CD14-positive monocyte (primary cell): ENCODE data around the gene SERPINA5. TPM values are rescaled to one million over a fixed set of nuclear protein-coding genes. Genes with fewer than 3 reads are reported as not detected.

Experiments used
- DNase-seq, 3 donors: peaks; one replicate each; pipeline ENCODE4 v3.0.0-alpha.2; 2011 to 2022
- H2AFZ ChIP-seq: 2 replicates; pipeline ENCODE4 v1.6.0; 2012; ENCODE audit warnings: mild to moderate bottlenecking, low read depth, low read length, inconsistent platforms; ENCODE audit not compliant: insufficient read depth, poor library complexity, severe bottlenecking
- H3K27ac ChIP-seq, 2 donors: 1 replicate in 1 of 2; 2 replicates in 1 of 2; pipeline ENCODE4 v1.5.1; 2012 to 2013; ENCODE audit warnings: low read length in 2 of 2, control low read depth in 1 of 2, inconsistent platforms in 1 of 2, low read depth in 1 of 2, mild to moderate bottlenecking in 1 of 2
- H3K27me3 ChIP-seq, 2 donors: one replicate each; pipeline versions ENCODE4 v1.6.0 to v1.6.1; 2011 to 2013; ENCODE audit warnings: low read length in 2 of 2; ENCODE audit not compliant: control insufficient read depth in 2 of 2, insufficient read depth in 2 of 2
- H3K36me3 ChIP-seq, 2 donors: replicated peaks in 1 of 2; 1 replicate in 1 of 2; 2 replicates in 1 of 2; pipeline versions ENCODE4 v1.5.1 to v1.6.1; 2012 to 2013; ENCODE audit warnings: low read length in 2 of 2, control low read depth in 1 of 2, inconsistent platforms in 1 of 2, mild to moderate bottlenecking in 1 of 2; ENCODE audit not compliant: insufficient read depth in 2 of 2, control insufficient read depth in 1 of 2
- H3K4me1 ChIP-seq, 2 donors: 1 replicate in 1 of 2; 2 replicates in 1 of 2; pipeline versions ENCODE4 v1.5.1 to v1.6.1; 2012 to 2013; ENCODE audit warnings: low read length in 2 of 2, control low read depth in 1 of 2, inconsistent platforms in 1 of 2, mild to moderate bottlenecking in 1 of 2, moderate library complexity in 1 of 2; ENCODE audit not compliant: insufficient read depth in 2 of 2, control insufficient read depth in 1 of 2
- H3K4me2 ChIP-seq: replicated peaks from 2 replicates; pipeline ENCODE3; 2012; ENCODE audit warnings: low read length, moderate library complexity, mild to moderate bottlenecking; ENCODE audit not compliant: poor library complexity, severe bottlenecking; ENCODE audit errors: extremely low read depth
- H3K4me3 ChIP-seq, 3 experiments: fragments of 200-600 bp in 1 of 3; sonication (generic) in 1 of 3; replicated peaks in 1 of 3; 1 replicate in 2 of 3; 2 replicates in 1 of 3; pipeline ENCODE4 v1.5.1; 2011 to 2013; ENCODE audit warnings: low read length in 3 of 3, mild to moderate bottlenecking in 3 of 3, control low read depth in 2 of 3, low read depth in 2 of 3, inconsistent platforms in 1 of 3, moderate library complexity in 1 of 3
- H3K79me2 ChIP-seq: 2 replicates; pipeline ENCODE4 v1.6.0; 2012; ENCODE audit warnings: mild to moderate bottlenecking, control low read depth, inconsistent platforms, low read length, moderate library complexity; ENCODE audit not compliant: insufficient read depth
- H3K9ac ChIP-seq: 2 replicates; pipeline ENCODE4 v1.6.0; 2017; ENCODE audit warnings: low read length, mild to moderate bottlenecking; ENCODE audit not compliant: insufficient read depth, poor library complexity, severe bottlenecking
- H3K9me3 ChIP-seq, 2 donors: replicated peaks in 1 of 2; 1 replicate in 1 of 2; 2 replicates in 1 of 2; pipeline versions ENCODE4 v1.5.1 to v1.6.1; 2012 to 2013; ENCODE audit warnings: low read length in 2 of 2, control low read depth in 1 of 2; ENCODE audit not compliant: control insufficient read depth in 1 of 2, insufficient read depth in 1 of 2
- H4K20me1 ChIP-seq: 2 replicates; pipeline ENCODE4 v1.6.0; 2012; ENCODE audit warnings: mild to moderate bottlenecking, low read length, control low read depth, moderate library complexity; ENCODE audit not compliant: insufficient read depth
- H3K27ac Mint-ChIP-seq, 7 donors: one replicate each; pipeline ENCODE4 v1.8.0; 2020; ENCODE audit warnings: mild to moderate bottlenecking in 7 of 7, mixed read lengths in 7 of 7, moderate library complexity in 6 of 7, inconsistent platforms in 2 of 7
- H3K27me3 Mint-ChIP-seq, 3 donors: one replicate each; pipeline ENCODE4 v1.8.0; 2021 to 2022; ENCODE audit warnings: low read depth in 3 of 3, mild to moderate bottlenecking in 3 of 3, mixed read lengths in 3 of 3, moderate library complexity in 3 of 3, inconsistent platforms in 1 of 3
- H3K36me3 Mint-ChIP-seq, 2 donors: one replicate each; pipeline ENCODE4 v1.8.0; 2020; ENCODE audit warnings: mixed read lengths in 2 of 2, inconsistent platforms in 1 of 2, mild to moderate bottlenecking in 1 of 2
- H3K4me1 Mint-ChIP-seq: one replicate; pipeline ENCODE4 v1.8.0; 2020; ENCODE audit warnings: mild to moderate bottlenecking, mixed read lengths
- H3K4me3 Mint-ChIP-seq, 2 donors: one replicate each; pipeline ENCODE4 v1.8.0; 2020; ENCODE audit warnings: mild to moderate bottlenecking in 2 of 2, mixed read lengths in 2 of 2, moderate library complexity in 1 of 2
- H3K9me3 Mint-ChIP-seq, 7 donors: one replicate each; pipeline ENCODE4 v1.8.0; 2020 to 2022; ENCODE audit warnings: mixed read lengths in 7 of 7, mild to moderate bottlenecking in 6 of 7, moderate library complexity in 6 of 7, inconsistent platforms in 2 of 7
- CTCF ChIP-seq: fragments of 200-600 bp; IDR thresholded peaks from one replicate; pipeline ENCODE4 v1.8.0; 2022; ENCODE audit warnings: antibody characterized with exemption, mild to moderate bottlenecking
- WGBS: methylation state at CpG from one replicate; pipeline ENCODE4 v1.1.5; 2013; ENCODE audit warnings: missing lambda C conversion rate; ENCODE audit not compliant: insufficient coverage; 5-methylcytosine and 5-hydroxymethylcytosine counted together
- intact Hi-C, 2 donors: fragments of 100-400 bp; cut with micrococcal nuclease; formaldehyde crosslinking; loops; one replicate each; pipeline versions ENCODE4 v1.15.0 to v1.15.1; 2023
- polyA plus RNA-seq, 3 donors: library from polyadenylated mRNA; depleted of rRNA in 1 of 3; unstranded in 2 of 3; stranded (reverse) in 1 of 3; fragments of 300-500 nt in 2 of 3; fragments of >200 nt in 1 of 3; fragmentation: Illumina TruSeq in 2 of 3; gene quantifications; 1 replicate in 2 of 3; 2 replicates in 1 of 3; pipeline ENCODE4 v1.2.3, GENCODE V29; 2012 to 2021

The SERPINA5 gene
- polyA plus RNA-seq, 3 donors = not detected

- no peaks in the 10 kb centered on the region for H3K4me1 ChIP-seq
- peaks cover 0 to 9% (median 6%) of the 10 kb centered on the region in 3 donors for H3K27me3 Mint-ChIP-seq
- H2AFZ ChIP-seq = no peak overlapping the region
- peaks cover 1% of the 10 kb centered on the region for H3K4me1 Mint-ChIP-seq
- H3K9me3 Mint-ChIP-seq = peaks cover 0 to 4% (median 0%) of the 10 kb centered on the region in 7 donors
- intact Hi-C loops = no loop called here
- H3K27me3 ChIP-seq = peaks cover 0 to 3% of the 10 kb centered on the region in 2 donors
- H3K9me3 ChIP-seq = peaks cover 0 to 3% of the 10 kb centered on the region in 2 donors
- no peaks in the 10 kb centered on the region for H3K36me3 Mint-ChIP-seq
- H3K27ac Mint-ChIP-seq = no peak overlapping the region
- H3K27ac ChIP-seq = no peak overlapping the region
- H3K9ac ChIP-seq = no peak overlapping the region
- DNase-seq = no peak
- no peaks in the 10 kb centered on the region for H3K36me3 ChIP-seq
- H3K79me2 ChIP-seq = no peaks in the 10 kb centered on the region
- H4K20me1 ChIP-seq = no peaks in the 10 kb centered on the region
- H3K4me2 ChIP-seq = no peak overlapping the region
- H3K4me3 ChIP-seq = no peak overlapping the region
- 95% methylated on average over 3 of the region's 5 CpGs for WGBS
- H3K4me3 Mint-ChIP-seq = no peak overlapping the region
- no peak for TF ChIP-seq CTCF
Measured at GRCh38 chr14:94584591-94585280, 3.5 kb downstream of the SERPINA5 start.

GRCh38 chr14:94586635-94587034 lies 5.4 kb downstream of the SERPINA5 start:
- no peaks in the 10 kb centered on the region for H4K20me1 ChIP-seq
- H3K36me3 Mint-ChIP-seq = no peaks in the 10 kb centered on the region
- intact Hi-C loops = no loop called here
- H3K4me1 ChIP-seq = no peaks in the 10 kb centered on the region
- no peaks in the 10 kb centered on the region for H3K36me3 ChIP-seq
- peaks cover 0 to 4% (median 2%) of the 10 kb centered on the region in 7 donors for H3K9me3 Mint-ChIP-seq
- H3K27me3 Mint-ChIP-seq = peaks cover 0 to 5% (median 4%) of the 10 kb centered on the region in 3 donors
- H3K9ac ChIP-seq = no peak overlapping the region
- no peaks in the 10 kb centered on the region for H3K4me1 Mint-ChIP-seq
- no peaks in the 10 kb centered on the region for H3K27me3 ChIP-seq
- no peak overlapping the region for H3K27ac ChIP-seq
- no peaks in the 10 kb centered on the region for H3K9me3 ChIP-seq
- no peak overlapping the region for H3K4me2 ChIP-seq
- H3K27ac Mint-ChIP-seq = no peak overlapping the region
- no peak overlapping the region for H2AFZ ChIP-seq
- TF ChIP-seq CTCF = no peak
- 95% methylated on average over 3 of the region's 4 CpGs for WGBS
- no peaks in the 10 kb centered on the region for H3K79me2 ChIP-seq
- no peak for DNase-seq
- no peak overlapping the region for H3K4me3 Mint-ChIP-seq
- H3K4me3 ChIP-seq = no peak overlapping the region
